HG02852 (cell line): ENCODE results near the gene COG4.
"Not testable (repeated sequence)": the region's sequence is repeated elsewhere in the genome, so short reads cannot be mapped to it uniquely, and the experiment has no call there.

Source experiments
- ATAC-seq: cut with Tn5 transposase; IDR thresholded peaks from one replicate; pipeline ENCODE4 v1.9.1; 2021; ENCODE audit warnings: mild to moderate bottlenecking, moderate library complexity; ENCODE audit not compliant: unreplicated experiment

The COG4 gene

DNA sequence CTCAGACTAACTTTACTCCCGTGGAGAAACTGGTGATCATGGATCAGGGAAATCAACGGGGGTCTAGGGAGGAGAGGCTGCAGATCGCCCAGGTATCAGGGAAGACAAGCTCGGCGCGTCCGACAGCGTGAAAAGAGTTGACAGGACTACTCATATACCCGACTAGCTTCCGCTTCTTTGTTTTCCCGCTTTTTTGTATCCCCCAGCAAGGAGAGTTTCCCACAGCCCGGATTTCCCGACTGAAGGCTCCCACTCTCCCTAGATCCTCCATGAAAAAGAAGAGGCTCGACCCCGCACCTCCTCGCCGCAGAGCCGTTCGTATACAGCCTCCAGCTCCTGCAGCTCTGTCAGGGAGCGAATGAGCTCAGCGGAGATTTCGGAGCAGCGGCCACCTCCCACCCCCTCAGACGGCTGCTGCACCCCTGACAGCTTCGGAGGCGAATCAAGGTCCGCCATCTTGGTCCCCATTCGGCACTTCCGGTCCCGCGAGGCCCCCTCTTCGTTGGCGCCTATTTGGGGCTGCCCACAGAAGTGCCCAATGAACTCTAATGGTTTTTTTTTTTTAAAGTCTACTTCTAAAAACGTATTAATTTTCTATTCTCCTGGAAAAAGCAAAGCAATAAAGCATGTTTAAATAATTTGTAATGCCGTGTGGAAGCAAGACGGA is at the start of gene COG4:
Gene COG4, minus strand, starts transcription at position 479 of the 667 bp plus-strand sequence. Its CDS starts 11 bp downstream, at position 468.
- peak; percentile 52 for ATAC-seq

DNA sequence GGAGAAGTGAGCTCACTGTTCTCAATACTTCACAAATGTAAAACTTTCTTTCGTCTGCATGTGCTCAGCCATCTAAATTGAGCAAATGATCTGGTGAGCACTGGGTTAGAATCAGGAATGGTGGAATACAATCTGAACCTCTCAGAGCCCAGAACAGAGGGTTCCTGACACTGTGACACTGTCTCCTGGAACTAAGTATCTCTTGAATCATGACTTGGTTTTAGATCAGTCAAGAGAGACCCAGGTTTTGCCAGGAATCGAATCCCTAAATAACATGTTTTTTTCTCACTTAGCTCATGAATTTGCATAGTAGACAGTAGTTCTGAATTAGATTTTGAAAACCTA is 49.5 kb upstream of the COG4 start:
- no peak for ATAC-seq

DNA sequence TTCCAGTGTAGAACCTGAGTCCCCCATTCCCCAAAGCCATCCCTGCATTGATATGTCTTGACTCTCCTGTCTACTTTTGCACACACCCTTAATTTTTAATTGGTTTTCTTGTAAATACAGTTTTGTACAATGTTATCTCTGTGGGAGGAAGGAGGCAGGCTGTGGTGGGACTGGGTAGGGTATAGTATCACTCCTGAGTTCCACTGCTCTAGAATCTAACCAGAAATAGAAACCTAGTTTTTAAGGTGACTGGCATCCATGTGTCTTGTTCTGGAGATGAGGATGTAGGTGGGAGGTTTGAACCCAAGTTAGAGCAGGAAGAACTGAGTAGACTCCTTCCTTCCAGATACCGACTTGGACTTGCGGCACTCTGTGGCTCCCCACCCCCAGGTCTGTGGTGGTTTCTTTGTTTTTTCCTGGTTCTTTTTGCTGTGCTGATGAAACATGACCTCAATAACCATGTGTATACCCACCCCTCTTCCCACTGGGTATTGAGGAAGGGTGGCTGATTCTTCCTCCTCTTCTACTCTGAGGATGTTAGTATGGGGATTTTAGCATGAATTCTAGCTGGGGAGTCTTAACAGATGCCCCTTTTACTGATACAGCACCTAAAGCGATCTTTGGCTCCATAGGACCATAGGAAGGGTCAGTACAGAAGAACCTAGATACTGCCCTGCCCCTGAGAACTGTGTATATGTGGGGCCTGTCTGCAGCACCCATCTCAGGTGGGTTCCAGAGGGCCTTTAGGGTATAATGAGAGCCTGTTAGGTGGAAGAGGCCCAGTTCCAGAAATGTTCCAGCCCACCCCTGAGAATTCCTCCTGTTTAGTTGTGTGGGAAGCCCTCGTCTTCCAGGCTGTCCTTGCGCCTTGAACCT is 48.9 kb upstream of the COG4 start:
- no peak for ATAC-seq

DNA sequence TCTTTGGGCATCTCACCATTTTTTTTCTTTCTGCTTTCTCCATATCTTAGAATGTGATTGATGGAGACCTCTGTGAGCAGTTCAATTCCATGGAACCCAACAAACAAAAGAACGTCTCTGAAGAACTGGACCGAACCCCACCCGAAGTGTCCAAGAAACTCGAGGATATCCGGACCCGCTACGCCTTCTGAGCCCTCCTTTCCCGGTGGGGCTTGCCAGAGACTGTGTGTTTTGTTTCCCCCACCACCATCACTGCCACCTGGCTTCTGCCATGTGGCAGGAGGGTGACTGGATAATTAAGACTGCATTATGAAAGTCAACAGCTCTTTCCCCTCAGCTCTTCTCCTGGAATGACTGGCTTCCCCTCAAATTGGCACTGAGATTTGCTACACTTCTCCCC is 48.3 kb upstream of the COG4 start:
- no peak for ATAC-seq

DNA sequence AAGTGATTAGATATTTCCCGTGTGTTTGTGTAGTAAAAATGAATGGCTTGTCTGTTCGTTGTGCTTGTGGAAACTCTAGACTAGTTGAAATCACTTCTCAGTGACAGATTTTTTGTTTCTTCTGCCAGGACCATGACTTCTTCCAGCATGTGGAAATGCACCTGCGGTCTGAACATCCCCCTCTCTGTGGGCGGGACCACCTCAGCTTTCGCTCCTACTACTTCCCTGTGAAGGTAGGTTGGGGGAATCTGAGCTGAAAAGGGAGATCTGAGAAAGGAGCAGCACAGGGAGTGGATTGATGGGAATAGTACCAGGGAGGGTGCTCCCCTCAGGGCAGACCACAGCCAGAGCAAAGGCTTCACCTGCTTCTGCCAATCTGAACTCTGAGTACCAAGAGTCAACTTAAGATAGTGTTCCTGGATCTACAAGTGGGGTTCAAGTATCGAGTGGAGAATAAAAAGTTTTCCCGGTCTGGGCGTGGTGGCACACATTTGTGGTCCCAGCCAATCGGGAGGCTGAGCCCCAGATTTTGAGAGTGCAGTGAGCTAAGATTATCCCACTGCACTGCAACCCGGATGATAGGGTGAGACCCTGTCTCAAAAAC is 47.7 kb upstream of the COG4 start:
- no peak for ATAC-seq

DNA sequence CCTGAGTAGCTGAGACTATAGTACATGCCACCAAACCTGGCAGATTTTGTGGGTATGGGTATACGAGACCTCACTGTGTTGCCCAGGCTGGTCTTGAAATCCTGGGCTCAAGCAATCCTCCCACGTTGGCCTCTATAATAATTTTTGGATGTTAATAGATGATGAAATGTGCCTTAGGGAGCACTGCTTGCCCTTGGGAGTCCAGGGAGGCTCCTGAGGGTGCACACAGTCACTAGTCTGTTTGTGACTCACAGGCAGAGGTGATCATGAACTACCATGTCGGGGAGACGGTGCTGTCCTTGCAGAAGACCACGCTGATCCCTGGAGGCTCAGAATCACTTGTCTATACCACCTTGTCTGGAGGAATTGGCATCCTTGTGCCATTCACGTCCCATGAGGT is 46.4 kb upstream of the COG4 start:
- no peak for ATAC-seq

DNA sequence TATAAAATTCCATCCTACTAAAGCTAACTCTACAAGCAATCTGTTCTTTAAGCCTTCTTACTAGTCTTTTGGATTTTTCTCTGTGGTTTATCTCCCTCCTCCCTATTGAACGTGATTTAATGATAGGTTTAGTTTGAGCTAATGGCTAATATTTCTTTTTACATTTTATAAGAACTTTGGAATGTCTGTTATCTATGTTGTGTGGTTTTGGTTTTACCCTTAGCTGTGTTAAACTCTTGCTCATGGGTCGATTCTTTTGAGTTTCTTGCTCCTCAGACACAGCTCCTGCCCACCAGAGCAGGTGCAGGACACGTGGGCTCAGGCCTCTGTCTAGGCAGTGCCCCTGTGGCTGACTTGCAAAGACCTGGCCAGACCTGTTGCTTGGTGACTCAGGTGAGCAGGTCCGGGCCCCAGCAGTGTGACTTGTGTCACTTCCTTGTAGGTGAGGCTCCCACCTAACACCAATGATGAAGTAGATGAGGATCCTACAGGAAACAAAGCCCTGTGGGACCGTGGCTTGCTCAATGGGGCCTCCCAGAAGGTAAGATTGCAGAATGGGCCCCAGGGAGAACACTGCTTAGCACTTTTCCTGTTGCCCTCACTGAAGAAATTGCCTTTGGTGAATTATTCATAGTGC is 45.4 kb upstream of the COG4 start:
- ATAC-seq: no peak

DNA sequence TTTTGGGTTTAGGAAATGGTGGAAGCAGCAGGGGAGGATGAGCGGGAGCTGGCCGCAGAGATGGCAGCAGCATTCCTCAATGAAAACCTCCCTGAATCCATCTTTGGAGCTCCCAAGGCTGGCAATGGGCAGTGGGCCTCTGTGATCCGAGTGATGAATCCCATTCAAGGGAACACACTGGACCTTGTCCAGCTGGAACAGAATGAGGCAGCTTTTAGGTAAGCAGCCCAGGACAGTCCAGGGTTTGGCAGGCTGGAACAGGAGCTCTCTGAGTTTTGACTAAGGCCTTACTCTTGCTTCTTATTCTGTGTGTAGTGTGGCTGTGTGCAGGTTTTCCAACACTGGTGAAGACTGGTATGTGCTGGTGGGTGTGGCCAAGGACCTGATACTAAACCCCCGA is 41.7 kb upstream of the COG4 start:
- ATAC-seq: no peak

DNA sequence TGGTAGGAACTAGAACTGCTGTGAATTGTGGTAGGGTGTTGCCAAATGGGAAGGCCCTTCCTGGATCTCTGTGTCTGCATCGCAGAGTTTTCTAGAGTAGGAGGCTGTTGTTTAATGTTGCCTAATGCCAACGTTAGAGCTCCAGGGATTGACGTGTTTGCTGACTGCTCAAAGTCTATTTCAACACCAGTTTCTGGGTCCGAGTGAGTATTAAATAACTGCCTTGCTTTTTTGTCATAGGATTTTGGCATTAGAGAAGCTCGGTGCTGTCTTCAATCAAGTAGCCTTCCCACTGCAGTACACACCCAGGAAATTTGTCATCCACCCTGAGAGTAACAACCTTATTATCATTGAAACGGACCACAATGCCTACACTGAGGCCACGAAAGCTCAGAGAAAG is 40.3 kb upstream of the COG4 start:
- no peak for ATAC-seq

DNA sequence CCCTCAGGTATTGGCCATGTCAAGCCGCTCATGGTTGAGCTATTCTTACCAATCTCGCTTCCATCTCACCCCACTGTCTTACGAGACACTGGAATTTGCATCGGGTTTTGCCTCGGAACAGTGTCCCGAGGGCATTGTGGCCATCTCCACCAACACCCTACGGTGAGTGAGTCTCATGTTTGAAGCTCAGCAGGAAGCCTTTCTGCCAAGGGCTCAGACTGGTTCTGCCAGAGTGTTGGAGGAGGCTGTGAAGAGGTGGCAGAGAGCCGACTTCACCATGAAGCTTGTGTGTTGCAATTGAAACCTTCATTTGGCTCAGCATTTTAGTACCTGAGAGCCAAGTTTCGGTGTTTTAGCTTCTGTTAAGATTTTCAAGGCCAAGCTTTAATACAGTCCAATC is 38.3 kb upstream of the COG4 start:
- no peak for ATAC-seq

DNA sequence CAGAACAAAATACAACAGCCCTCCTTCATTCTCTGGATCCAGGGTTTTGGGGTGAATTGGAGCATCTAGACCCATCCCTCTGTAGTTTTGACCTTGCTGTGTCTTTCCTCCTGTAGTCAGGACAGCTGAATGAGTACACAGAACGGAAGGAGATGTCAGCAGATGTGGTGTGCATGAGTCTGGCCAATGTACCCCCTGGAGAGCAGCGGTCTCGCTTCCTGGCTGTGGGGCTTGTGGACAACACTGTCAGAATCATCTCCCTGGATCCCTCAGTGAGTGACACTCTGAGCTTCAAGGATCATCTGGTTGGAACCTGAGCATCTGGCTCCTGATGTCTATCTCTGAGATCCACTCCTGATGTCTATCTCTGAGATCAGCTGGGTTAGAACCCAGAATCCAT is 32.7 kb upstream of the COG4 start:
- no peak for ATAC-seq

DNA sequence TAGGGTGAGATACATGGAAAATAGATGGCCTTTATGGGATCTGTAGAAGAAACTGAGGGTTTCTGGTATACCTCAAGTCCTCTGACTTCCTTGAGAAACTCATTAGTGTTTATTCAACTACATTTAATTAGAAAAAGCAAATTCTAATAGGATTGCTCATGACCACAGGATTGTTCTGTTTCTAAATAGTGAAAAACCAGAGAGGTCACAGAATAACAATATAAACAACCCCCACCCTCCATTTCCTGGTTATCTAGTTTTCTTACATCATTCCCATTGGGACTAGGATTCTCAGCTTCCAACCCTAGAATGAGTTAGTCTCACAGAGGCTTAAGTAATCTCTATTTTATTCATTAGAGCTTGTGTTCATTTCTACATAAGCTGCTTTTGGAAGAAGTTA is 30.3 kb upstream of the COG4 start:
- ATAC-seq: no peak

DNA sequence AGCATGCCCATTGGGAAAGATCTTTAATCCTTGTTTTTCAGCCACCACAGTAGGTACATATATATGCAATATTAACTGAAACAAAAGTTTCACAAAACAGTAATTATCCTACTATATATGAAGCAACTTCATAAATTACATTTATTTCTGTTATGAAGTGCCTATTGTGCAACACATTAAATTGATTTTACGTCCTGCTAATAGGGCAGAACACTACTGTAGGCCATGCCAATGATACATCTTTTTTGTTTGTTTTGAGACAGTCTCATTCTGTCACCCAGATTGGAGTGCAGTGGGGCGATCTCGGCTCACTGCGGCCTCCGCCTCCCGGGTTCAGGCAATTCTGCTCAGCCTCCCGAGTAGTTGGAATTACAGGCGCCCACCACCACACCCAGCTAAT is 29.3 kb upstream of the COG4 start:
- ATAC-seq: no peak

DNA sequence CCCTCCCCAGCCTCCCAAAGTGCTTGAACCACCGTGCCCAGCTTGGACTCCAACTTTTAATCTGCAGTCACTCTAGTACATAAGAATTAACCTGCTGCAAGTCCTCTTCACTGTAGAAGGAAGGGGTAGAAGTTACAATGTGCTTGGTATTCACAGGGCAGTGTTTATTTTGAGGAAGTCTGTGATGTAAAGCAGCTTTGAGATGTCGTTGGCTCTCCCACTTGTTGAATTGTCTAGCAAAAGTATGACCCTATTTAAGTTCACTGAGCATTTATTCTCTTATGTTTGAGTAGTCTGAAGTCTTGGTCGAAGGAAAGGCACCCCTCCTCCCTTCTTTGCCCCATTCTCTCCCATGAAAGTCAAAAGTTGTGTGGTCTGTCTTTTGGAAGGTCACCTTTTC is 28.4 kb upstream of the COG4 start:
- no peak for ATAC-seq

DNA sequence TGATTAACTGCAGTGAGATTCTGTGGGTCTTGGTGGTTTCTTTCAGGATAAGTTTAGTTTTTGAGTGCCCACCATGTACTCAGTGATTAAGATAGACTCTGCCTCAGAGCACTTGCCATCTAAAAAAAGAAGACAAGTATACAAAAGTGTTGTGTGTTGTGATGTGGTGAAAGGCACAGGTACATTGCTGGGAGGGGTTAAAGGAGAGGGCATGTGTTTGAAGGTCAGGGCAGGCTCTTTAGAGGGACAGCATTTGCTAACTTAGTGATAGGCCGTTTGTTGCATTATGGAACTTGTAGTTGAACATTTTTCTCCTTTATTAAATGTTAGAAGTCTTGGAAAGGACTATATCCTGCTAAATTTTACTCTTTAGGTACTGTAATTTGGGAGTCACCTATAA is 26.7 kb upstream of the COG4 start:
- ATAC-seq: no peak

DNA sequence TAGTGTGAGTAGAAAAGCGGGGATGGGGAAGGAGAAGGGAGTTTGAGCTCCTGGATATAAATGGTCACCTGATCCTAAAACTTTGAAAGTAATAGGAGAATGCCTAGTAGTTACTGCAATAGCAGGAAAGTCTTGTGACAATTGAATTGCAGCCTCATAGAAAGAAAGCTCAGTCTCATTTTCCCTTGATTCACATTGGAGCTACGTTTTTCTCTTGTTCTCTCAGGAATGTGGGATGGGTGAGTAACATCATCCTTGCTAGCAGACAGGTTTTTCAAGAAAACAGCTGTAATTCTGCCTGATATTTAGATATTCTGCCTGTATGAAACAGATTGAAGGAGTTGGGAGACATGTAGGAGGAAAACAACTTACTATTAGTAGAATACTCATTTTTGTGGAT is 25.6 kb upstream of the COG4 start:
- no peak for ATAC-seq

DNA sequence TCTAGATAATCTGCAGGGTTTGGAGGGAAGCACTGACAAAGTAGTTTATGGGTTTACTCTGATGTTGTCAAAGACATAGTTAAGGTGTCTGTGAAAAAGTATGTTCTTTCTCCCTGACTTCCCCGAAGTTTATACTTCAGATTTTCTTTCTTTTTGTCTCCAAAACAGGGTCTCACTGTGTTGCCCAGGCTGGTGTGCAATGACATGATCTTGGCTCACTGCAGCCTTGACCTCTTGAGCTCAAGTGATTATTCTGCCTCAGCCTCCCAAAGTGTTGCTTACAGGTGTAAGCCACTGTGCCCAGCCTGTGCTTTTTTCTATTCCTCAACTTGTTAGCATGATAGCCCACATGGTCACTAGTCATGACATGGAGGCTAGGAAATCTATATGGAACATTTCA is 21.2 kb upstream of the COG4 start:
- ATAC-seq: no peak

DNA sequence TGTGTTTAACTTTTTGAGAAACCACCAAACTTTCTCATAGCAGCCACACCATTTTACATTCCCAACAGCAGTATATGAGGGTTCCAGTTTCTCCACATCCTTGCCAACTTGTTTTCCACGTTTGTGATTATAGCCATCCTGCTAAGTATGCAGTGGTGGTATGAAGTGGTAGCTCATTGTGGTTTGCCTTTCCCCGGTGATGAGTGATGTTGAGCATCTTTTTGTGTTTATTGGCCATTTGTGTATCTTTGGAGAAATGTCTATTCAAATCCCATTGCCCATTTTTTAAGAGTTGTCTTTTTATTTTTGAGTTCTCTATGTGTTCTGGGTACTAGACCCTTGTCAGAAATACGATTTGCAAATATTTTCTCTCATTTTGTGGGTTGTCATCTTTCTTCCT is 17.6 kb upstream of the COG4 start:
- ATAC-seq: no peak

DNA sequence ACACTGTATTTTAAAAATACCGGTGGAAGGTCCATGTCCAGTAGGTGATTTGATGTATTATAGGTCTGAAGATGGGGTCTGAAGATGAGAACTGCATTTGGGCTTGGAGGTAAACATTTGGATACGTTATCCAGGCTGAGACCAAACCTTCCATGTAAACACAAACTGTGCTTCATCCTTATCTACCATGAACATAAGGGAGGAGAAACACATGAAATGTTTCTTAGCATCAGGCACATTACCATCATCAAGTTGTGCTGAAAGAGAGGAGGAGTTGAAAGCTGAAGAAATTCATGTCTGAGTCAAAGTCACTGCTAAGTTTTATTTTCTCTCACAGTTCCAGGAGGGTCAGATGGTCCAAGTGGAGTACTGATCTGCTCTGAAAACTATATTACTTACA is 11.6 kb upstream of the COG4 start:
- no peak for ATAC-seq

DNA sequence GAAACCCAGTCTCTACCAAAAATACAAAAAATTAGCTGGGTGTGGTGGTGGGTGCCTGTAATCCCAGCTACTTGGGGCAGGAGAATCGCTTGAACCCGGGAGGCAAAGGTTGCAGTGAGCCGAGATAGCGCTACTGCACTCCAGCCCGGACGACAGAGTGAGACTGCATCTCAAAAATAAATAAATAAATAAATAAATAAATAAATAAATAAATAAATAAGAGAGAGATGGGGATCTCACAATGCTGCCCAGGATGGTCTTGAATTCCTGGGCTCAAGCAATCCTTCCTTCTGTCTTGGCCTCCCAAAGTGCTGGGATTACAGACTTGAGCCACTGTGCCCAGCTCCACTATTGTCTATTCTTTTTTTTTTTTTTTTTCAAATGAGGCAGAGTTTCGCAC is 6.6 kb upstream of the COG4 start:
- not testable (repeated sequence) for ATAC-seq

DNA sequence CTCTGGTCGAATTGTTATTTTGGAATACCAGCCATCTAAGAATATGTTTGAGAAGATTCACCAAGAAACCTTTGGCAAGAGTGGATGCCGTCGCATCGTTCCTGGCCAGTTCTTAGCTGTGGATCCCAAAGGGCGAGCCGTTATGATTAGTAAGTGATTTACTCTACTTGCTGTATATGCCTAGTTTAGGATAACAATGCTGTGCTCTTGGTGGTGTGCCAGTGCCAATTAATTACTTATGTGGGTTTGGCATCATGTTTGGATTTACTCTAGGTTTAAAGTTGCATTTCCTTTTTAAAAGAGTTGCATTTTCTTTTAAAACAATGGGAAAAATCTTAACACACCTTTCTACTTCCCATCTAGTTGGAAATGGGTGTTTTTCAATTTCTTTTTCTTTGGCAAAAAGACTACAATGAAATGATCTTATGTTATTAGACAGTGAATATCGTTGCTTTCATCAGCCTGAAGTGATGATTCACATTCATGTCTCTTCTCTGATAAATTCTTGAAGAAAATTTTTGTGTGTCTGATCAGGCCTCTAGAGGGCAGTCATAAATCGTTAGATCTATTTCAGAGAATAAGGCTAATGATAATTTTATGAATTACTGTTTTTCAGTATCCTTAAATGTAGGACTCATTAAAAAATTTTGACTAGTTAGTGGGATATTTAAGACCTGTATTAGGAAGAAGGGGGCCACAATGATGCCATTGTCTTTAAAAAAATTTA is 5.9 kb upstream of the COG4 start:
- no peak for ATAC-seq
